Stimulated activated CD8-positive, alpha-beta memory T cell treated with anti-CD3 and anti-CD28 coated beads, Interleukin-7, amount 100 ng/mL, for 48 hours (primary cell): ENCODE data around the gene WEE2.

Experiments
- DNase-seq, 2 donors: peaks; one replicate each; pipeline ENCODE4 v3.0.0-alpha.2; 2020; ENCODE audit warnings: low read depth in 1 of 2; ENCODE audit errors: extremely low read depth in 1 of 2

Gene WEE2

DNA sequence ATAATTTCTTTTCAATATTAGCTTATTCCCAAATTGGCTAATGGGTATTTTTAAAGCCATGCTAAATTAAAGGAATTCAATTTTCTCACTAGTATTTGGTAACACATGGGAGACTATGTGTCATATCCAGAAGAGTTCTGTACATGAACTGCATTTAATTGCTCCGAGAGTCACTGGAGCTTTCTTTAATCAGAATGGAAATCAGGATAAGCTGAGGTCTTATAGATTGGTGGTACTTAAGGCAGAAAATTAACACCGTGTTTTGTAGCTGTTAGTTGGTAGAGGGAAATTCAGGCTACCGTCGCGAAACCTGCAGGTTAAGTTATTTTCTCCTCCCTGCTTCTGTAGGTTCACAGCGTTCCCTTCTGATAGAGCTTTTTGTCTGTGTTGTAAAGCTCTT is at the start of gene WEE2:
Gene WEE2, plus strand, starts transcription at position 3 of the 400 bp plus-strand sequence. CDS start 406 bp downstream, outside the sequence.
- no peak for DNase-seq

DNA sequence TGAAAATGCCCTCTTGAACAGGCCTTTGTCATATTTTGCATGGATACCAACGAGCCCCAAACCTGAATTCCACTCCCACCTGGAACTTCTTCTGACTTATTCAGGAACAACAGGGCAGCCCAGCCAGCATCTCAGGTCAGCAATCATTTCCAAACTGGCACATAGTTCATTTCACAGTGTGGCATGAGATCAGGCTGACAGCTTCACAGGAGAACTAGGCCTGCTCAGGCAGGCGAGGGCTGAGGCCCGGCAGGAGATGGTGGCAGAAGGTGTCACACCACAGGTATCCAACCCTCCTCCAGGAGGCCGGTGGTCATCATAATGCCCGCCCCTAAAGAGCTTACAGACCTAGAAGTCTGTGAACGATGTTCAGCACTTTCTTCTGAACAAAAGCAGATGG is 48.7 kb upstream of the WEE2 start:
- no peak for DNase-seq

DNA sequence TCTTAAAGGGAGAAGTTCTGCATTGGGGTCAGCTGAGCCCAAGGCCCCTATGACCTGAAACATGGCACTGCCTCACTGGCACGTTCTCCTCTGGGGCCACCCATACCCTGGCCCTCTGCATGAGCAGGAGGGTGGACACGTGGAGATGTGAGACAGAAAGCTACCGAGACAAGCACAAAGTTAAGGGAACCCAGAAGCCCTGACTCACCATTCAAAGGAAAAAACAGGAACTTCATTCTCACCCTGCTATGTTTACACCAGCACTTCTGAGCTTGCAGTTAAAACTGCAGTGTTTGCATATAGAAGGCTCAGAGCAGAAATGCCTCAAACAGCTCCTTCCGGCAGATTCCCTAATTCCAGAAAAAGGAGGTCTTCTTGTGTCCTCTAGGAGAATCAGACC is 47.9 kb upstream of the WEE2 start:
- DNase-seq = no peak

DNA sequence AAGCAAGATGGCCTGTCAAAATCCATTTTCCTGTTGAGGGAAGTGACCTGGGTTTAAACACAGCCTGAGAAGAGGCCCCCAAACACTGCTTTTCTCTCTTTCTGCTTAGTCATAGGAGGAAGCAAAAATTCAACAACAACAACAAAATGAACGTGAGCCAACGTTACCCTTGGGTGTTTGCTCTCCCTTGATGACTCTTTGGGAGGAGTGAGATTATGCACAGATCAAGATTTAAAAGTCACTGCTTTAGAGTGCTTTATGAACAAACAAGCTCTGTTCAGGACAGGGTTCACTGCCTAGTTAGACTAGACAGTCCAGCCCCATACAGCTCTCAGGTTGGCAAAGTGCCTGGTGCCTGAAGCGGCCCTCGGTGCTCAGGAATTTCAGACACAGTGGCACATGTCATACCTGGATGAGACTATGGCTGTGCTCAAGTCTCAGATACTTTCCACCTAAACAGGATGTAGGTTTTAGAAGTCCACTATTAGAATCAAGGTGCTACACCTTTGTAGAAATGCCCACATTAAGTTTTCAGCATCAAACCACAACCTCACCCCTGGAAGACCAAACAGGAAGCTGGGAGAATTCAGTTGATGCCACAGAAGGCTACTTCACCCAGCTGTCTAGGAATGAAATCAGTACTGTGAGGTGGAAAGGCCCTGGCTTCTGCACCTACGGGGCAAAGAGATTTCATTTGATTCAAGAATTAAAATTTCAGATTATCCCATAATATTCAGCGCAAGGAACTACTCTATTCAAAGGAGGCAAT is 44.9 kb upstream of the WEE2 start:
- no peak for DNase-seq

DNA sequence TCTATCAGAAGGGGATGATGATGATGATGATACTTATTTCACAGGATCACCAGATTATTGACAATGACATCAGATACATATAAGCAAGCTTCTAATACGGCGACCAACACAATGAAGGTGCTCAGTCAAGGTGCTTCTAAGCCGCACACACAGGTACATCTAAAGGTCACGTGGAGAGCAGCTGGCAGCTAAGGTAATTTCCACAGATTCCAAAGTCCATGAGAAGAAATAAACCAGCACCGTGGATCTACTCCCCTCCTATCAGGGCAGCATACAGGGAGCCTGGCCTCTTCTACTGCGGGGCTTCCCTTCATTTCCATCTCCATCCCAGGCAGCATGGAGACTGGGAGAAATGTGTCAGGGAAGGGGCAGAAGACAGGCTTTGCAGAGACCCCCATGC is 43.7 kb upstream of the WEE2 start:
- DNase-seq = no peak

DNA sequence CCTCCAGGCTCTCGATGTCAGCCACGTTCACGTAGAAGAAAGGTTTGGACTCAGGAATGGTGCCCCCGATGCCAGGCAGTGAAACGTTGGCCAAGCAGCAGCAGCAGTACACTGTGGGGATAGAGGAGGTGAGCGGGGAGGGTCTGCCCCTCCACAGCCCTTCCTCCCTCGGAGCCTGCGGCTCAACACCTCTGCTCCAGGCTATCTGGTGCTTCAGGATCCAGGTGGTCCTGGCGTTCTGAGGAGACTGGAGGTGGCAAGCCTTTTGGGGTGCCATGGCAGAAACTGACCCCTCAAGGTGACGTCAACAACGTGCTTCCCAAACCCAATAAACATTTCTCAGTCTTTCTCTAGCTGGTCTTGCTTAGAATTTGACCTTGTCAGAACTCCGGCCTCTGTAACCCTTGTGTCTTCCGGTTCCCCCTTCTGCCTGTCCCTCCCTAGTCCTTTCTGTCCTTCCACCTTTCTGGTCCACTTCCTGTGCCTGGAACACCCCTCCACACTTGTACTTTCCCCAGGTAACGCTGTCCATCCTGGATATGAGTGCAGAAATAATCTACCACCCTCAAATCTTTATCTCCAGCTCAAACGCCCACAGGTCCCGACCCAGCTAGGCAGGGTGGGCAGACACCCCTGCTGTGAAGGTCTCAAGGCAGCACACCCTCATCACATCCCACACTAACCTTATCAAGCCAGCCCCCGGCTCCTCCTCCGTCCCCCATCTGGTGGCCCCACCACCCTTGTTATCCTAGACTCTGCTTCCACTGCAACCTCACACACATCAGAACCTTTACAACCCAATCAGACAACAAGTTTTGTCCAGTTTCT is 42.7 kb upstream of the WEE2 start:
- no peak for DNase-seq

DNA sequence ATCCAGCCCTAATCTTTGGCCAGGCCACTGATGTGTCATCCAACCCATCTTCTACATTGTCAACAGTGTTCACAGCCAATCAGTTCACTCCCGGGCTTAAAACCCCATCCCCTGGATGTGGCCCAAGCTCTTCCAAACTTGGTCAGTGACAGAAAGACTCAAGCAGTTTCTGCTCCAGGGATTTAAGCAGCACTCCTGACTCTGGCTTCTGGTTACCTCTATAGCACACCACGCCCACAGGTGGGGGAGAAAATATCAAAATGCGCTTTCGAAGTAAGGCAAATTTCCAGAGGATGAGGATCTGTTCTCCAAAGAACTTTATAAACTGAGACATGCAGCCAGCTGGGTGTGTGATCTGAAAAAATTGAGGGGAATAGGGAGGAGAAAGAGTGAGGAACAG is 42.1 kb upstream of the WEE2 start:
- DNase-seq = no peak

DNA sequence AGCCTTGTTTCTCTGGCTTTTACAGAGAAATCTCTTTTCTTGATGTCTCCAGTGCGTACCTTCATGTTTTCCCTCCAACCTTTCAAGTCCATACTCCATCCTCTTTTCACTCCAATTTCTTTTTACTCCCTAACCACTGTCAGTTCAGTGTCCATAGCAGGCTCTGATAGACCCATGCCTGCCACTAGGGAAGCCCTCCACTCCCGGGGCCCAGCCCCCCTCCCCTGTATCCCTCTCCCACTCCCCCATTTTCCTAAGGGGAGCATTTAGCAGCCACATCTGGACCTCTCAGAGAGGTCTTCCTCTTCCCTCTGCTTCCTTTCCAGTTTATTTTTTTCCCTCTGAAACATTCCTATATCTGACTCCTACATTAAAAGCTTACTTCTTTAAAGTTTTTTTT is 39.3 kb upstream of the WEE2 start:
- DNase-seq = no peak

DNA sequence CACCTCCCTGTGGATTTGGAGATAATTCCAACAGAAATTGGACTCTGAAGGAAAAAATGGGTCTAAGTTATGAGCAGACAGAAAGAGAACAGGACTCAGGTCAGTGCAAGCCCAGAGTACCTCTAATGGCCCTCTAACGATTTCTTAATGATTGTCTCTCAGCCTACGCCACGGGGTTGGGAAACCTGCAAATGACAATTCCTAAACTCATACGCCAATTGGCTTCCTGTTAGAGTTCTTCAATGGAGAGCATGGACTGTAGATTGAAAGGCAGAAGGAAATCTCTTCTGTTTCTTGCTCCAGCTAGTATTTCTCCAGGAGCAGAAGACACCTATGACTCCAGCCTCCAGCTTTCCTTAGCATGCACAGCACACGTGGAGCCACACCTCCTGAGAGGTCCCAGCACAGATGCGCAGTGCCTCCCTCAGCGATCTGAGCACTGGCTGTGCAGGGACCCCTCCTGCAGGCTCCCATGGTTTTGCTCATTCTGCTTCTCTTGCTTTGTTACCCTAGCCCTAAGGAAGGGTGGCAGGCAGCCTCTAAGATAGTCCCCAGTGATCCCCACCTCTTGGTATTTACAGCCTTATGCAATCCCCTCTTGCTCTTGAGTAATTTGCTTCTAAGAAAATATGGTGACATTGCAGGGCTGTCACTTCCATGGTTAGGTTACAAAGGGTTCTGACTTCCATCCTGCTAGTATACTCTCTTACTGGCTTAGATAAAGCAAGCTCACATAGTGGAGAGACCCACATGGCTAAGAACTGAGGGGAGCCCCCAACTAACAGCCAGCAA is 36.3 kb upstream of the WEE2 start:
- no peak for DNase-seq

DNA sequence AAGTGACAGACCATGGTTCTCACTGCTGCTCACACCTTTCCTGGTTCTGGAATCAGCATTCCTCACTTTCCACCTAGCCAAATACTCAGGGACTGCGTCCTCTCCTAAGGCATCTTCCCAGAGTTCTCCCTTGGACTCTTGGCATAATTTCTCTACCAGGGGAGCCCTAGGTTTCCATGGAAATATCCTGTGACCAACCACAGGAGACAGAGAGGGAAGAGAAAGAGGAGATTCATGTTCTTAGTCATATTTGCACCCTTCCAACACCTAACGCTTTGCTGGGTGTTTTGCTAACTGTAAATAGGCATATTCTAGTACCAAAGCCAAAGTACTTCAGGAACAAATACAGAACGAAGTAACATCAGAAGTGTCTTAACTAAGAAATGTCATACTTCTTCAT is 34.8 kb upstream of the WEE2 start:
- DNase-seq = no peak

DNA sequence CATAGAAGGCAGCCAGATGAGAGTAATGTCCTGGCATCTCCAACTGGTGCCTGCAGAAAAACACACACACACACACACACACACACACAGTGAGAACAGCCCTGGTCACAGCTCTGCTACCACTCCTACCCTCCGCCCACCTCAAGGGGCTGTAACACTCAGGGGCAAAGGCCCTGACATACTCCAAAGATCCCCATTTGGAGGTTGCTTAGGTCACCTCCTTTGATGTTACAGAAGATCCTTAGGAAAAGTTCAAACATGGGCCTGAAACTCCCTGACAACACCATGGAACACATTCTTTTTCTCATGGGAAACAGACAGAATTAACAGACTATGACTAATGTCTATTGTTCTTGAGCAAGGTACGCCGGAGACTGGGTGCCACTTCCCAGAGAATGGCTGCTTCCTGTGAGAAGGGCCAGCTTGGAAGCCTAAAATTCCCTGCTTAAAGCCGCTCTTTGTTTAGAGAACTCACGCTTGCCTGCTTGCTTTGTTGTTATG is 33.9 kb upstream of the WEE2 start:
- DNase-seq = no peak

DNA sequence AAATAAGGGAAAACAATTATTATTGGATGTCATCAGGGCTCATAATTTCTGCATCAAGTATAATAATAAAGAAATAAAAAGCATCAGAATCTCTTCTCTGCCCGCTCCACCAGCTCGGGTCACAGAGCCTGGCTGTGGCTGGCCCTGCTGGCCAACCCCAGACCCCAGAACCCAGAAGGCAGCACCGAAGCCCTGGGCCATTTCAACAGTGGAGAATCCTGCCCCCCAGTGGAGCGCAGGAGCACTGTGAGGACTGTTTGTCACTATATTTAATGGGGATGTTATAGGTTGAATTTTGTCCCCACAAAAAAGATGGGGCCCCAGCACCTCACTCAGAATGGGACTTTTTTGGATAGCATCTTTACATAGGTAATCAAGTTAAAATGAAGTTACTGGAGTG is 33.5 kb upstream of the WEE2 start:
- DNase-seq = no peak

DNA sequence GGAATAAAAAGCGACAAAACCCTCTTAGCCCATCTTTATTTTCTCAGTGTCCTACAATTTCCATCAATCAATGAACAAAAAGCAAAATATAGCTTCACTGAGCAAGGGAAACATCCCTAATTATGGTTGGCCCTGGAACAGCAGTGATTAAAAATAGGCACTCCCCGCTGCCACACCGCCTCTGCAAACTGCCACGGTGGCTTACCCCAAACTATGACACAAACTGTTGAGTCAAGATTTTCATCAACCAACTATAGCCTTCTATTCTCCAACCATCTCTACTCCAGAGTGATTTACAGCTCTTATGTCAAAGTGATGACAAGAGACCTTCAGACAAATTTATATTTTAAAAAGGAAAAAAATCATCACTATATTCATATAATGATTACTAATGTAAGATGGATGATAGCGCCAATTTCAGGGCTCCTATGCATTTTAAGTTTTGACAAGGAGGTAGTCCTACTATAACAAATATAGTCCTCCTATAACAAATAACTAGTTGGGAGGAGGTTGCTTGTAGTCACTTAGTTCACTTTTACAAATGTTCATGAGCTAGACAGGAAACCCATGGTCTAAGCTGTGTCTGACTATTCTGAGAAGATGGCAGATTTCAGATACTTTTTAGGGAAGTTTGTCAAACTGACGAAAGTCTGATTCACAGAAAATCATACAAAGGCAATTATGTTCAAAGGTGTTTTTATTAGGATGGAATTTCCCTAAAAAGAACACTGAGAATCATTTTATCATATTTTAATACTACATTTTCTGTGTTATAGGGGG is 32.5 kb upstream of the WEE2 start:
- no peak for DNase-seq

DNA sequence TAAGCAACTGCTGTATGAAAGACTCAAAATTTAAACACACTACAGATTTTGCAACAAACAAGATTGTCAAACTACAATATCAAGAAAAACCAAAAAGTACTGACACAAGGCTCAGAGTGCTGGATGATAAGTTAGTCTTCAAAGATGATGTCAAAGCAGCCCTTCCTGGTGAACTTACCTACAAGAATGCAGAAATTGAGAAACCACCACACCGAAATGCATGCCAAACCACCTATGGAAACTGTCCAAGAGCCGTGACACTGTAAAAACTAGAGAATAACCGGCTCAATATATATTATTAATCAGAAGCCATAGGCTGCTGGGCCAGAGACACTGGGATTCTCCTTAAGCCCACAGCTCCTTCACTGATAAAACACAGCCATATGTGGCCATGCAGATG is 31.5 kb upstream of the WEE2 start:
- DNase-seq = no peak

DNA sequence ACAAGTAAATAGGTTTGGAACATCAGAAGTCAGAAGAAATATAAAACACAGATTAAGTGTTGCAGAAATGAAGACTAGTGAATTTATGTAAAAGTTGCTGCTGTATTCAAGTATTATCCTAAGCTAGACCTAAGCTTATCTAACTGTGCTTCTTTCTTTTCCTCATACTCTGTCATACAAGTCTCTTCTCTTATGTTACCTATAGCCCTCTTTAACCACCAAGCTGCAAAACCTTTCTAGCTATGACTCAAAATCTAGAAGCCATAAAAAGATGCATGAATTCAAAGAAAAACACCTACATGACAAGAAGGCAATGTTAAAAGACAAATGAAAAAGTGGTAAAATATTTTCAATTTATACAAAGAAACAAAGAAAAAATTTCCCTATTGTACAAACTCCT is 29.1 kb upstream of the WEE2 start:
- no peak for DNase-seq

DNA sequence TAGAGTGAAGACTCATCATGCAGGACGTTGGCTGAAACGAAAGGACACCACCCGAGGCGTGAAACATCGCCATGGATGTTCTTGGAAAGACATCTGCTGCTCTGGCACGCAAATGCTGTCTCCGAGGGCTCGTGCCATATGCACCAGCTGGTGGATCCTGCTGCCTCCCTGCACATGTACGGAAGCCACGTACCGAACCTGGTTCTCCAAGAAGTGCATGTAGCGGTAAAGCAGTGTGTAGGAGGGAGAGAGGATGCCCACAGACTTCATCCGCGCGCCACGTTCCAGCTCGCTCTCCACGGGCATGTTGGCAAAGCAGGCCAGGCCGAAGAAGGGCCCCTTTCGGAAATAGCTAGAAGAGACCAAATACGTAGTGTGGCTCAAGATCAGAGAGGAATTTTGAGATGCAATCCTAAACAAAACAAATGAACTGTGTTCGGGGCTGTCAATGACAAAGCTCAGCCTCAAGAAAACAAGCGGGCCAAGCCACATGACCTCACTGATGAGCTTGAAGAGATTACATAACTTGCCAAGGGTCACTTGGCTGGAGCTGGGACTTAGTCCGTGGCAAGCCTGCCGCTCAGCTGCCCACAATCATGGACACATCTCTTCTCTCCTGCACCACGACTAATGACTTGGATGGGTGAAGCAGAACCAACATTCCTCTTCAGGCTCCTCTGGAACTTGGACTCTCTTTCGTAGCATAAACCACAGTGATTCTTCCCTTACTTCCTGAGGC is 22.7 kb upstream of the WEE2 start:
- no peak for DNase-seq

DNA sequence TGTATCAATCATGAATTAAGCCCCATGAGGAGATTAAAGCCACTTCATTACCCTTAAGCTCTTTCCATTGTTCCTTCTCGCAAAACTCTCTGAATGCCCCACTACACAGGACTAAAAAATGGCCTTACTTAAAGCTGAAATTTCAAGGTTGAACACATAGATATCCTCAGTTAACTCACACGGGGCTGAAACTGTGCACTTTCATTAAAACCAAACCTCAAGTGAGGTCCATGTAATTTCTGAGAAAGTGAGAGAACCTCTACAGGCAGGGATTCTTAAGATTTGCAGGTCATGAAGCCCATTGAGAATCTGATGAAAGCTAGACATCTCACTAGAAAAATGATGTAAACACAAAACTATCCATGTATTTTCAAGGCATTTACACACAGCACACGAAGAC is 22.1 kb upstream of the WEE2 start:
- DNase-seq = no peak

DNA sequence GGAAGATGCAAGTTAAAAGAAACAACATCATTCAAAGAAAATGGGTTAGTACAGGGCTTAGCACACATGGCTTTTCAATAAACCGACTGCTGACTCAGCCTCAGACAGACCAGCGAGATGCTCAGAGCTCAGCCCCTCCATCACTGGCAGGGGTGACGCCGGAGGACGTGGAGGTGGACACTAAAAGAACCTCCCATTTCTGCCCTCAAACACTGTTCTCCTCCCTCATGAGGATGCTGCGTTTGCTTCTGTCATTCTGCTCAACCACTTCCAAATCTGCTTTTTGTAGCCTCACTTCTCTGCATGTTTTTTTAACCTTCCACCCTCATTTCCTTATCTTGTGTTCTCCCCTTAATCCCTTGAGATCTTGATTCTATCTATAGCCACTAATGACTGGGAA is 21.5 kb upstream of the WEE2 start:
- DNase-seq = no peak

DNA sequence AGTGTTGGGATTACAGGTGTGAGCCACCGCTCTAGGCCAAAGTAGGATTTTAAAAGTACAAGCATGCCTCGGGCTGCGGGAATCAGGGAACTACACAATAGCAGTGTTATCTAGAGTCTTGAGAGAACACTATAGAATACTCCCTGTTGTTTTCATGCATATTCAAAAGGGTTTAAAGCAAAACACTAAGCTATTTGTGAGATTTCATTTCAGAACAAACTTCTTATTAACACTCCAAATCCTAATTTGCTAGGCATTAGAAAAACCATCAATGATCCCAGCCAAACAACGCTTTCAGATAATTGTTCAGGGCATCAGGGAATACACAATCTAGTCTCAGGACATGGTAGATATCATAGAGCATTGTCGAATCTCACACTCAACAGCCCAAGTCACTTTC is 20.1 kb upstream of the WEE2 start:
- no peak for DNase-seq
